ENCODE results near the gene MYBPC2.
A peak's percentile ranks its signal among the peaks of the same experiment; 100 is the strongest.

MYBPC2 gene

GRCh38 chr19:50490411-50490811 is 57.7 kb downstream of the MYBPC2 start:
- no peak for TF ChIP-seq CTCF (conservative IDR thresholded peaks at IDR 0.05; ENCODE audit: low read depth, low read length)
- H3K4me3 ChIP-seq (ENCODE audit: low read depth, low read length): no peak overlapping the region
- DNase-seq (ENCODE audit: low read depth): no peak

GRCh38 chr19:50490991-50491472 is 58.3 kb downstream of the MYBPC2 start:
- TF ChIP-seq CTCF (conservative IDR thresholded peaks at IDR 0.05; ENCODE audit: low read depth, low read length): no peak
- no peak overlapping the region for H3K4me3 ChIP-seq (ENCODE audit: low read depth, low read length)
- no peak for DNase-seq (ENCODE audit: low read depth)

GRCh38 chr19:50492303-50493052 is 59.8 kb downstream of the MYBPC2 start:
- TF ChIP-seq CTCF (conservative IDR thresholded peaks at IDR 0.05; ENCODE audit: low read depth, low read length): no peak
- DNase-seq (ENCODE audit: low read depth): peak; percentile 13

GRCh38 chr19:50493171-50493570 is 60.5 kb downstream of the MYBPC2 start:
- H3K4me3 ChIP-seq (ENCODE audit: low read depth, low read length): no peak overlapping the region
- no peak for DNase-seq (ENCODE audit: low read depth)
- TF ChIP-seq CTCF (conservative IDR thresholded peaks at IDR 0.05; ENCODE audit: low read depth, low read length): no peak

More at GRCh38 chr19:50492303-50493052, 59.8 kb downstream of the MYBPC2 start:
- H3K4me3 ChIP-seq (ENCODE audit: low read depth, low read length): no peak overlapping the region

GRCh38 chr19:50494186-50495019 is 61.7 kb downstream of the MYBPC2 start:
- no peak for DNase-seq (ENCODE audit: low read depth)
- no peak for TF ChIP-seq CTCF (conservative IDR thresholded peaks at IDR 0.05; ENCODE audit: low read depth, low read length)
- no peak overlapping the region for H3K4me3 ChIP-seq (ENCODE audit: low read depth, low read length)

GRCh38 chr19:50495020-50495531 is 62.4 kb downstream of the MYBPC2 start:
- no peak for DNase-seq (ENCODE audit: low read depth)
- no peak overlapping the region for H3K4me3 ChIP-seq (ENCODE audit: low read depth, low read length)
- TF ChIP-seq CTCF (conservative IDR thresholded peaks at IDR 0.05; ENCODE audit: low read depth, low read length): no peak
